Upper lobe of left lung (tissue), 6 donors: ENCODE results near the gene MAP1LC3B. TPM values are rescaled to one million over a fixed set of nuclear protein-coding genes. Genes with fewer than 3 reads are reported as not detected.

Experiments
- ATAC-seq, 2 donors: fragments of 200-7000 bp; cut with Tn5 transposase; one replicate each; pipeline ENCODE4 v1.9.1; 2022; ENCODE audit warnings: mild to moderate bottlenecking in 2 of 2, moderate library complexity in 2 of 2; ENCODE audit not compliant: low FRiP score in 2 of 2
- DNase-seq, 2 donors: peaks; one replicate each; pipeline ENCODE4 v3.0.0-alpha.2; 2019 to 2020
- H3K27ac ChIP-seq, 4 donors: fragments of 200-600 bp; sonication (generic); one replicate each; pipeline ENCODE4 v1.5.1; 2016 to 2019
- H3K27me3 ChIP-seq, 4 donors: fragments of 200-600 bp; sonication (generic); one replicate each; pipeline ENCODE4 v1.5.1; 2017 to 2019
- H3K36me3 ChIP-seq, 4 donors: fragments of 200-600 bp; sonication (generic); one replicate each; pipeline ENCODE4 v1.5.1; 2016 to 2019
- H3K4me1 ChIP-seq, 4 donors: fragments of 200-600 bp; sonication (generic); one replicate each; pipeline ENCODE4 v1.5.1; 2018 to 2019
- H3K4me3 ChIP-seq, 4 donors: fragments of 200-600 bp; sonication (generic); one replicate each; pipeline ENCODE4 v1.5.1; 2017 to 2019; ENCODE audit warnings: mild to moderate bottlenecking in 2 of 4, moderate library complexity in 1 of 4
- H3K9me3 ChIP-seq, 4 donors: fragments of 200-600 bp; sonication (generic); one replicate each; pipeline ENCODE4 v1.5.1; 2018 to 2019
- EP300 ChIP-seq, 4 donors: sonication (generic); formaldehyde crosslinking; IDR thresholded peaks; one replicate each; pipeline ENCODE4 v1.5.1; 2017; ENCODE audit warnings: antibody characterized with exemption in 4 of 4, control low read depth in 2 of 4
- POLR2A ChIP-seq, 4 donors: fragments of 450-650 bp; IDR thresholded peaks; one replicate each; pipeline ENCODE4 v1.5.1; 2016 to 2017; ENCODE audit warnings: antibody characterized with exemption in 4 of 4, mild to moderate bottlenecking in 2 of 4
- POLR2AphosphoS5 ChIP-seq, 2 donors: sonication (generic); formaldehyde crosslinking; IDR thresholded peaks; one replicate each; pipeline ENCODE4 v1.5.1; 2017; ENCODE audit warnings: antibody characterized with exemption in 2 of 2
- WGBS, 2 donors: methylation state at CpG; one replicate each; pipeline ENCODE4 v1.1.5; 2017 to 2018; 5-methylcytosine and 5-hydroxymethylcytosine counted together
- total RNA-seq, 6 donors: library from RNA; depleted of rRNA in 4 of 6; stranded (reverse); fragments of >200 nt in 4 of 6; gene quantifications; one replicate each; pipeline versions ENCODE4 v1.1.0 to v1.2.1, GENCODE V29; 2016 to 2021
- TF ChIP-seq, protein P1 (sequence below), 6 experiments: fragments of 450-650 bp in 4 of 6; fragments of 200-600 bp in 2 of 6; sonication (generic) in 2 of 6; IDR thresholded peaks; one replicate each; pipeline ENCODE4 v1.5.1; 2016 to 2019; ENCODE audit warnings: antibody characterized with exemption in 6 of 6
- donor health status: DM: no; HTN: no; CAD: no; lungs with moderate emphysema.
- donor health status: DM: no; HTN: yes; CAD: no; lungs with severe emphysema.

MAP1LC3B gene
- total RNA-seq, 6 donors from 2014 or later: 32.5 to 64.2 (median 54.2) TPM

- no peak for ATAC-seq
- Histone ChIP-seq H3K4me3 (no peak overlapping the region), H3K27ac (peak overlapping the region in 3 of 4 donors; percentile 20 to 54 (median 42)), H3K27me3 (no peaks in the 10 kb centered on the region), H3K9me3 (no peaks in the 10 kb centered on the region), H3K36me3 (peaks cover 0 to 38% (median 7%) of the 10 kb centered on the region in 4 donors), H3K4me1 (peaks cover 0 to 1% (median 0%) of the 10 kb centered on the region in 4 donors)
- WGBS, 2 donors: 92 to 95% methylated on average over 3 of the region's 3 CpGs
- DNase-seq: no peak
- TF ChIP-seq, protein P1, sequence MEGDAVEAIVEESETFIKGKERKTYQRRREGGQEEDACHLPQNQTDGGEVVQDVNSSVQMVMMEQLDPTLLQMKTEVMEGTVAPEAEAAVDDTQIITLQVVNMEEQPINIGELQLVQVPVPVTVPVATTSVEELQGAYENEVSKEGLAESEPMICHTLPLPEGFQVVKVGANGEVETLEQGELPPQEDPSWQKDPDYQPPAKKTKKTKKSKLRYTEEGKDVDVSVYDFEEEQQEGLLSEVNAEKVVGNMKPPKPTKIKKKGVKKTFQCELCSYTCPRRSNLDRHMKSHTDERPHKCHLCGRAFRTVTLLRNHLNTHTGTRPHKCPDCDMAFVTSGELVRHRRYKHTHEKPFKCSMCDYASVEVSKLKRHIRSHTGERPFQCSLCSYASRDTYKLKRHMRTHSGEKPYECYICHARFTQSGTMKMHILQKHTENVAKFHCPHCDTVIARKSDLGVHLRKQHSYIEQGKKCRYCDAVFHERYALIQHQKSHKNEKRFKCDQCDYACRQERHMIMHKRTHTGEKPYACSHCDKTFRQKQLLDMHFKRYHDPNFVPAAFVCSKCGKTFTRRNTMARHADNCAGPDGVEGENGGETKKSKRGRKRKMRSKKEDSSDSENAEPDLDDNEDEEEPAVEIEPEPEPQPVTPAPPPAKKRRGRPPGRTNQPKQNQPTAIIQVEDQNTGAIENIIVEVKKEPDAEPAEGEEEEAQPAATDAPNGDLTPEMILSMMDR (IDR thresholded peaks at IDR 0.05): no peak
- TF ChIP-seq POLR2AphosphoS5 (IDR thresholded peaks at IDR 0.05): no peak
- no peak for TF ChIP-seq EP300 (IDR thresholded peaks at IDR 0.05)
Observed at GRCh38 chr16:87443964-87444363, 51.8 kb downstream of the MAP1LC3B start.

DNA sequence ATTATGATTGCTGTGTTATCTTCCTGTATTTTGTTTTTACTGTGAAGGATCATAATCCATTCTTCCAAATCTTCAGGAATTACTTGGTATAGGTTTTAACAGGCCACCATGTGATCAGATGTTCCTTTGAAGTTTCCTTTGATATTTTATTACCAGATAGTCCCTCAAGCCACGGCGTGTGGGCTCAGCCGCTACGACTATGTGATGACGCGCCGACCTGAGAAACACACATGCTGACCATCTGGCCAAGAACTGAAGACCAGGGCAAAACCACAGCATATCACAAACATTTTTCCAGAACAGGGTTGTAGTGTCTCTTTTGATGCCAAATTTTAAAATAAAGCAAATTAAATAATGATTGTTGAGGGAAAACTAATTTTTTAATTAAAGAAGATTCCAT is 53.4 kb downstream of the MAP1LC3B start:
- no peaks in the 10 kb centered on the region for H3K27me3 ChIP-seq
- no peak overlapping the region for H3K4me3 ChIP-seq
- H3K36me3 ChIP-seq: peaks cover 0 to 41% (median 7%) of the 10 kb centered on the region in 4 donors
- no peaks in the 10 kb centered on the region for H3K9me3 ChIP-seq
- H3K27ac ChIP-seq: no peak overlapping the region
- TF ChIP-seq POLR2AphosphoS5 (IDR thresholded peaks at IDR 0.05): no peak
- TF ChIP-seq POLR2A (IDR thresholded peaks at IDR 0.05): no peak
- no peak for TF ChIP-seq EP300 (IDR thresholded peaks at IDR 0.05)
- TF ChIP-seq, protein P1 (IDR thresholded peaks at IDR 0.05): no peak
- ATAC-seq: no peak
- WGBS, 2 donors: 92 to 96% methylated on average over 7 of the region's 7 CpGs
- no peaks in the 10 kb centered on the region for H3K4me1 ChIP-seq
- no peak for DNase-seq

DNA sequence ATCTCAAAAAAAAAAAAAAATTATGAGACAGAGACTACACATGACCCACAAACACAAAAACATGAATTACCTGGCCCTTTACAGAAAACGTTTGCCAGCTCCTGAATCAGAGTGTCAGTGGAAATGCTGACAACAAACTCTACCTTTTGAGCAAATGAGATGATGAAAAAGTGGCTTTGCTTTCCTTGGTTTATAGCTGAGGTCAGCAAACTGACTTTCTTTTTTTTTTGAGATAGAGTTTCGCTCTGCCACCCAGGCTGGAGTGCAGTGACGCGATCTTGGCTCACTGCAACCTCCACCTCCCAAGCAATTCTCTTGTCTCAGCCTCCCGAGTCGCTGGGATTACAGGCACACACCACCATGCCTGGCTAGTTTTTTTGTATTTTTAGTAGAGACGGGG is 54.3 kb downstream of the MAP1LC3B start:
- 94 to 97% methylated on average over 7 of the region's 7 CpGs for WGBS, 2 donors
- no peak for ATAC-seq
- Histone ChIP-seq H3K4me1 (no peaks in the 10 kb centered on the region), H3K9me3 (no peaks in the 10 kb centered on the region), H3K36me3 (peaks cover 0 to 41% (median 8%) of the 10 kb centered on the region in 4 donors), H3K27ac (peak overlapping the region in 1 of 4 donors; percentile 18), H3K4me3 (no peak overlapping the region), H3K27me3 (no peaks in the 10 kb centered on the region)
- TF ChIP-seq, protein P1 (IDR thresholded peaks at IDR 0.05): no peak
- DNase-seq: no peak

DNA sequence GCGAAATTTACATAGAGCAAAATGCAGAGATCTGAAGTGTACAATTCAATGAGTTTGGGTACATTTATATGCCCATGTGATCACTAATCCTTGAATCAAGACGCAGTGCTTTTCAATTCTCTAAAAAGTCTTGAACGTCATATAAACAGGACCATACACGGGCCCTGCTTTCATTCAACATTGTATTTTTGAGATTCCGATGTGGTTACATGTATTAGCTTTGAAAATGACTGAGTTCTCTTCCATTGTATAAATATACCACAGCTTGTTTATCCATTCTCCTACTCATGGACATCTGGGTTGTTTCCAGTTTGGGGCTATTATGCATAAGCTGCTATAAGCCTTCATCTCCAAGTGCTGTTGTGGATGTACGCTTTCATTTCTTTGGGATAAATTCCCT is 55.2 kb downstream of the MAP1LC3B start:
- ATAC-seq: no peak
- Histone ChIP-seq H3K27me3 (no peaks in the 10 kb centered on the region), H3K36me3 (peaks cover 3 to 46% (median 13%) of the 10 kb centered on the region in 4 donors), H3K9me3 (no peaks in the 10 kb centered on the region), H3K4me3 (no peak overlapping the region), H3K27ac (peak overlapping the region in 2 of 4 donors; percentile 2 to 18), H3K4me1 (no peaks in the 10 kb centered on the region)
- WGBS, 2 donors: 77 to 78% methylated on average over 6 of the region's 6 CpGs
- DNase-seq: no peak
- TF ChIP-seq POLR2AphosphoS5 (IDR thresholded peaks at IDR 0.05): no peak
- TF ChIP-seq, protein P1 (IDR thresholded peaks at IDR 0.05): no peak
- TF ChIP-seq EP300 (IDR thresholded peaks at IDR 0.05): no peak
- no peak for TF ChIP-seq POLR2A (IDR thresholded peaks at IDR 0.05)

GRCh38 chr16:87448866-87449265 is 56.7 kb downstream of the MAP1LC3B start:
- no peak for DNase-seq
- Histone ChIP-seq H3K36me3 (peaks cover 3 to 55% (median 20%) of the 10 kb centered on the region in 4 donors), H3K27me3 (no peaks in the 10 kb centered on the region), H3K4me1 (no peaks in the 10 kb centered on the region), H3K27ac (no peak overlapping the region), H3K9me3 (no peaks in the 10 kb centered on the region), H3K4me3 (no peak overlapping the region)
- WGBS, 2 donors: 98 to 100% methylated on average over 7 to 12 of the region's 12 CpGs
- no peak for ATAC-seq
- TF ChIP-seq, protein P1 (IDR thresholded peaks at IDR 0.05): no peak
- no peak for TF ChIP-seq POLR2AphosphoS5 (IDR thresholded peaks at IDR 0.05)
- no peak for TF ChIP-seq POLR2A (IDR thresholded peaks at IDR 0.05)
- no peak for TF ChIP-seq EP300 (IDR thresholded peaks at IDR 0.05)
